Measurements from ENCODE around the gene MTX3.

MTX3 gene, protein sequence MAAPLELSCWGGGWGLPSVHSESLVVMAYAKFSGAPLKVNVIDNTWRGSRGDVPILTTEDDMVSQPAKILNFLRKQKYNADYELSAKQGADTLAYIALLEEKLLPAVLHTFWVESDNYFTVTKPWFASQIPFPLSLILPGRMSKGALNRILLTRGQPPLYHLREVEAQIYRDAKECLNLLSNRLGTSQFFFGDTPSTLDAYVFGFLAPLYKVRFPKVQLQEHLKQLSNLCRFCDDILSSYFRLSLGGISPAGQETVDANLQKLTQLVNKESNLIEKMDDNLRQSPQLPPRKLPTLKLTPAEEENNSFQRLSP

DNA sequence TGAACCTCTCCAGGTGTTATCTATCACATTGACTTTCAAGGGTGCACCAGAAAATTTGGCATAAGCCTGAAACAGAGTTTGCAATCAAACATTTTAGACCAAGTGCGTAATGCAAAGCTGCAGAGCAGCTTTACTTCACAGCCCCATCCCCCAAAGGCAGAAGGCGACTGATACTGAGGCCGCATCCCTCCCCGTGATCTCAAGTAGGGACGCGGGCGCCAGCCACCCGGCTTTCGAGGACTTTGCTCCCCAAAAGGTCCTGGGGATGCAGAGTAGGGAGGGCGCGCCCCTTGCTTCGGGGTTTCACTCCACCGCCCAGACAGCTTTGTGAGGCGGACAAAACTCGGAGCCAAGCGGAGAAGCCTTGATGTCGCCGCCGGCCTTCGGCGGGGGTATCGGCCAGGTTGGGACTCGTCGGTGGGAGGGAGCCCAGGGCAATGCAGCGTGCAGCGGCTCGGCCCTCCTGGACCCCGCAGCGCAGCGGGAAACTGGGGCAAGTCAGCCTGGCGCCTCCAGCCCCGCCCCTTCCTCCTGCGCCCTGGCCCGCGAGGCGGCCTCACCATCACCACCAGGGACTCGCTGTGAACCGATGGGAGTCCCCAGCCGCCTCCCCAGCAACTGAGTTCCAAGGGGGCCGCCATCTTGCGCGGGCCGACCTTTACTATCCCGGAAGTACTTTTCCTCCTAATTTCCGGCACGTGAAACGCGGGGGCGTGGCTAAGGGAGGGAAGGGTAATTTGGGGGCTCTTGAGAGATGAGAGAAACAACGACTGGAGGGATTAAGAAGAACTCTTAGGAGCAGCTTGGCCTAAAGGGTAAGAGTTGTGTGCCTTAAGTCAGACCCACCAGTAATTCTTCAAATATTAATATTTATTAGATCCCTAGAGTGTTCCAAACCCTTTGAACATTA, at the start of gene MTX3:
MTX3 (minus strand) TSS at position 665 of the 910 bp plus-strand sequence; CDS start at position 641, 24 bp downstream.
- TF ChIP-seq, protein P1, sequence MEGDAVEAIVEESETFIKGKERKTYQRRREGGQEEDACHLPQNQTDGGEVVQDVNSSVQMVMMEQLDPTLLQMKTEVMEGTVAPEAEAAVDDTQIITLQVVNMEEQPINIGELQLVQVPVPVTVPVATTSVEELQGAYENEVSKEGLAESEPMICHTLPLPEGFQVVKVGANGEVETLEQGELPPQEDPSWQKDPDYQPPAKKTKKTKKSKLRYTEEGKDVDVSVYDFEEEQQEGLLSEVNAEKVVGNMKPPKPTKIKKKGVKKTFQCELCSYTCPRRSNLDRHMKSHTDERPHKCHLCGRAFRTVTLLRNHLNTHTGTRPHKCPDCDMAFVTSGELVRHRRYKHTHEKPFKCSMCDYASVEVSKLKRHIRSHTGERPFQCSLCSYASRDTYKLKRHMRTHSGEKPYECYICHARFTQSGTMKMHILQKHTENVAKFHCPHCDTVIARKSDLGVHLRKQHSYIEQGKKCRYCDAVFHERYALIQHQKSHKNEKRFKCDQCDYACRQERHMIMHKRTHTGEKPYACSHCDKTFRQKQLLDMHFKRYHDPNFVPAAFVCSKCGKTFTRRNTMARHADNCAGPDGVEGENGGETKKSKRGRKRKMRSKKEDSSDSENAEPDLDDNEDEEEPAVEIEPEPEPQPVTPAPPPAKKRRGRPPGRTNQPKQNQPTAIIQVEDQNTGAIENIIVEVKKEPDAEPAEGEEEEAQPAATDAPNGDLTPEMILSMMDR (conservative IDR thresholded peaks at IDR 0.05; ENCODE audit: control insufficient read depth, insufficient read depth, low read depth, low read length), result no peak
- DNase-seq (ENCODE audit: low read depth), result peak; percentile 73
- H3K4me3 ChIP-seq (ENCODE audit: control insufficient read depth, low read depth, low read length), result peak within 1 kb of the TSS; percentile 88

DNA sequence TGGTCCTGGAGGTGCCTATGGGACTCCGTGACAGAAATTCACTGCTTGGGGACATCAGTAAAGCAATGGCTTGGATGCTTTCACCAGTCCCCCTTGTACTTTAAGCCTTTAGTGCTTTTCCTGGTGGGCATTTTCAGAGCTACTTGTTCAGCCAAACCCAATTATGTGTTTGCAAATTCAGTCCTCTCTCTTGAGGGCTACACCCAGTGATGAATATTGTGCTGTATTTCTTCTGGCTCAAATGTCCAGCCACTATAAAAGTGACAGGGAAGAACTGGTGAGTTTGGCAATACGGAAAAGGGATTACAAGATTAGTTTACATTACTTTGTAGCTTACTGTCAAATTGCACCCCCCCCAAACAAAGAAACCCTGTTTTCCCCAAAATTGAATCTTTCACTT, 48.6 kb upstream of the MTX3 start:
- DNase-seq (ENCODE audit: low read depth), result no peak
- TF ChIP-seq, protein P1 (conservative IDR thresholded peaks at IDR 0.05; ENCODE audit: control insufficient read depth, insufficient read depth, low read depth, low read length), result no peak

DNA sequence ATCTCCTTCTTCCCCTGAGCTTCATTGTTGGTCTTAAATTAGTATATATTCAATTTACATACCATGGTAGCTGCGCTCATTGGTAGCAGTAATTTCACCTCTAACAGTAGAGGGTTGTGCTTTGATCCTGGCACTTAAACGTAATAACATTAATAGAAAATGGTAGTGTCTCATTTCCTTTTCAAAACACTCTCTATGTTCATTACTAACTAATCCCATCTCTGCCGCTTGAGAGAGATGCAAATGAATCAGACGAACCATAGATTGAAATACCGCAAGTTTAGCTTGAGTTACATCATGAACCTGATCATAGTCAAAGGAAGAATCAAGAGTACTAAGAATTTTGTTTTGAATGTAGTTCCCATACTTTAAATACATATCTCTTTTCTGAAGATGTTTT, 46.3 kb upstream of the MTX3 start:
- DNase-seq (ENCODE audit: low read depth), result no peak
- H3K4me3 ChIP-seq (ENCODE audit: control insufficient read depth, low read depth, low read length), result no peak overlapping the region
- TF ChIP-seq, protein P1 (conservative IDR thresholded peaks at IDR 0.05; ENCODE audit: control insufficient read depth, insufficient read depth, low read depth, low read length), result no peak

More for the DNA sequence above, 48.6 kb upstream of the MTX3 start:
- no peak overlapping the region for H3K4me3 ChIP-seq (ENCODE audit: control insufficient read depth, low read depth, low read length)

DNA sequence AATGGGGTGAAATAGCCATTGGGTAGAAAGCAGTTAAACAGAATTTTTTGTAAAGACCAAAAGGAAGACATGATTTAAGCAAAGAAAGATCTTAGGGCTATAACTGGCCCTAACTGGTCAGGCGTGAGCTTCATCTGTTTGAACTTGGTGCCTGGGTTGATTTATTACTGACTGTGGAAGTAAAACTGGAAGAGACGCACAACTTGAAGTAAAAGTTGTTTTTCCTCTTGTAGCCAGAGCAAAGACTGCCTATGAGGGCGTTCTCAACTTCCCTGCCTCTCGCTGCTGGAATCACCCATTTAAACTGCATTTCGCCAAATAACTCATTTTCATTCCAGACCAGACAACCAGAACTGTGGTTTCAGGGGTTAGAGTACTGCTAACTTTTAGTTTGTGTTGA, 45.6 kb upstream of the MTX3 start:
- H3K4me3 ChIP-seq (ENCODE audit: control insufficient read depth, low read depth, low read length), result no peak overlapping the region
- TF ChIP-seq, protein P1 (conservative IDR thresholded peaks at IDR 0.05; ENCODE audit: control insufficient read depth, insufficient read depth, low read depth, low read length), result no peak
- DNase-seq (ENCODE audit: low read depth), result no peak

DNA sequence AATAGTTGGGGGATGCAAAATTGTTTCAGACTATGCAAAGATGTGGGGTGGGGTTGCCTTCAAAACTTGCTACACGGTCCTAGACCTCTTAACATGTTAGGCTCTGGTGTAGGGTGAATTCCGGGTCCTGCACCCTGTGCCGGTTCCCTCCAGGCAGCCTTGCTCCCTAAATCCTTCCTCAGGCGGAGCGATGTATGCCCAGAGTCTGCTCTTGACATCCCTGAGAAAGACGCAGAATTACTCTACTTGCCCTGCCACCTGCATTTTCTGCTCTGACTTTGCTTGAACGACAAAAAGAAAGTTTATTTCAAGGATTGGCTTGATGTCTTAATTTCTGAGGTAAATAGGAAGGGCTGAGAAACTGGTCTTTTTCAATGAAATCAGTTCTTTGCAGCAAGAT, 44.8 kb upstream of the MTX3 start:
- H3K4me3 ChIP-seq (ENCODE audit: control insufficient read depth, low read depth, low read length), result no peak overlapping the region

More for the DNA sequence above, 44.8 kb upstream of the MTX3 start:
- no peak for DNase-seq (ENCODE audit: low read depth)
- TF ChIP-seq, protein P1 (conservative IDR thresholded peaks at IDR 0.05; ENCODE audit: control insufficient read depth, insufficient read depth, low read depth, low read length), result no peak
